ENCODE results near the gene RFTN1. TPM values are rescaled to one million over a fixed set of nuclear protein-coding genes. Genes with fewer than 3 reads are reported as not detected.

Gene RFTN1
- total RNA-seq, 4 donors from 2014 or later, result 42.4 to 94.4 (median 62.5) TPM

DNA sequence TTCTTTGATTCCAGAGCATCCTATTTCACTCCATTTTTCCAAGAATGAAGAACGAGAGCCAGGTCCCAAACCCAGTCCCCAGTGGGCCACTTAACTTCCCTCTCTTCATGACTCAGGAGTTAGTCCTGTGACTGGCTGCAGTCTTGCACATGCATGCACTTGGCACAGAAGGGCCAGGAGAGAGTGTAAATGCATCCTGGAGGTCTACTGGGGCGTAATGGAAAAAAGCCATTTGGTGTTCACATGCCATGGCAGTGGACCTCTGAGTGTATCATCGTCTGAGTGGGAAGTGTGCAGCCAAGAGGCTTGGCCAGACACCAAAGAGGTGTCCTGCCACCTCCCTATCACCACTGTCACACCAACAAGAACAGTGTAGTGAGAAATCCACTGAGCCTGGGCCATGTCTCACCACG, 15.1 kb upstream of the RFTN1 start:
- no peak for ATAC-seq (ENCODE audit: low FRiP score)
- TF ChIP-seq, protein P1, sequence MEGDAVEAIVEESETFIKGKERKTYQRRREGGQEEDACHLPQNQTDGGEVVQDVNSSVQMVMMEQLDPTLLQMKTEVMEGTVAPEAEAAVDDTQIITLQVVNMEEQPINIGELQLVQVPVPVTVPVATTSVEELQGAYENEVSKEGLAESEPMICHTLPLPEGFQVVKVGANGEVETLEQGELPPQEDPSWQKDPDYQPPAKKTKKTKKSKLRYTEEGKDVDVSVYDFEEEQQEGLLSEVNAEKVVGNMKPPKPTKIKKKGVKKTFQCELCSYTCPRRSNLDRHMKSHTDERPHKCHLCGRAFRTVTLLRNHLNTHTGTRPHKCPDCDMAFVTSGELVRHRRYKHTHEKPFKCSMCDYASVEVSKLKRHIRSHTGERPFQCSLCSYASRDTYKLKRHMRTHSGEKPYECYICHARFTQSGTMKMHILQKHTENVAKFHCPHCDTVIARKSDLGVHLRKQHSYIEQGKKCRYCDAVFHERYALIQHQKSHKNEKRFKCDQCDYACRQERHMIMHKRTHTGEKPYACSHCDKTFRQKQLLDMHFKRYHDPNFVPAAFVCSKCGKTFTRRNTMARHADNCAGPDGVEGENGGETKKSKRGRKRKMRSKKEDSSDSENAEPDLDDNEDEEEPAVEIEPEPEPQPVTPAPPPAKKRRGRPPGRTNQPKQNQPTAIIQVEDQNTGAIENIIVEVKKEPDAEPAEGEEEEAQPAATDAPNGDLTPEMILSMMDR (IDR thresholded peaks at IDR 0.05), result no peak
- no peak for DNase-seq (ENCODE audit: low spot score)

DNA sequence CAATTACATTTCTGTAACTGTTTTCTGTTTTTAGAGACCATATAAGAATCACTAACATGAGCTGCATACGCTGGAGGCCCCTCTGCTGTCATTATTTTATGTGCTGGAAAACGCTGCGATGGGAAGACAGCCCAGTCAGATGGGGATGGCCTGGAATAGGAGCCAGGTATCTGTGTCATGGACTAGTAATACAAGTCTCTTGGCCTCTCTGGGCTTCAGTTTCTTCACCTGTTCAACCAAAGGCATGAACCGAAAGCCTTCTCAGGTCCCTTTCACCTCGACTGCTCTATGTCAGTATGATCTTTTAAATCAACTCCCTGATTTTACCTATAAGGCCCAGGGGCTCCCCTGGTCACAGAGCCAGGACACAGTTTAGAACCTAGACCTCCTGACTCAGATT, 14.6 kb upstream of the RFTN1 start:
- ATAC-seq (ENCODE audit: low FRiP score) (no peak), DNase-seq (ENCODE audit: low spot score) (no peak)
- TF ChIP-seq, protein P1 (IDR thresholded peaks at IDR 0.05), result no peak

DNA sequence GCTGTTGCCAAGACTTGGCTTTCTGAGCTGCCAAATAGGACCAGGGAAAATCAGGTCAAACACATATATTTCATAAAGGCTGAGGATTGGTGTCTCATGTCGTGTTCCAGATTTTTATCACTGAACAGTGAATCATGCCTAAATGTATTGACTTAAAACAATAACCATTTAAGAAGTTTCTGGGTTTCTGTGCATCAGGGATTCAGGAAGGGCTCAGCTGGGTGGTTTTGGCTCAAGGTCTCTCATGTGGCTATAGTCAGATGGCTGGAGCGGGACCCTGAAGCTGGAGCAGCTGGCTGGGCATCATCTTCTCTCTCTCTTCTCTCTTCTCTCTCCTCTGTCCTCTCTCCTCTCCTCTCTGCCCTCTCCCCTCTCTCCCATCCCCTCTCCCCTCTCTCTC, 10.7 kb upstream of the RFTN1 start:
- DNase-seq (ENCODE audit: low spot score) (no peak), ATAC-seq (ENCODE audit: low FRiP score) (no peak)
- TF ChIP-seq, protein P1 (IDR thresholded peaks at IDR 0.05), result no peak

DNA sequence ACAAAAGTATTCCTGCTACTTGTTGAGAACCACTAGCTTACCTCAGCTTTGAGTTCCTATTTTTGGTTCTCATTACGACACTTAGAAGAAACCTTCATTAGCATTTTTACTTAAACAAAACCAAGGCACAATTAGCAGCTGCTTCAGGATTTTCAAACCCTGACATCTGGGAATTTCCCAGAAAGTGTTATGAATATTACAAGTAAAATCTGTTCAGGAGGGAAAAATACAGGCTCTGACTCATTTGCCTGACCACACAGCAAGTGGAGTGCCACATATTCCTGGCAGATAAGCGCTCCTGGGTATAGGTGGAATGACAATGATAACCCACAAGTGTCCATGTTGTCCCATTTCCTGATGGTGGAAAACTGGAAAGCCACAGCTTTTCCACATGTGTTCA, 10.3 kb upstream of the RFTN1 start:
- DNase-seq (ENCODE audit: low spot score) (no peak), ATAC-seq (ENCODE audit: low FRiP score) (no peak)
- TF ChIP-seq, protein P1 (IDR thresholded peaks at IDR 0.05), result no peak

DNA sequence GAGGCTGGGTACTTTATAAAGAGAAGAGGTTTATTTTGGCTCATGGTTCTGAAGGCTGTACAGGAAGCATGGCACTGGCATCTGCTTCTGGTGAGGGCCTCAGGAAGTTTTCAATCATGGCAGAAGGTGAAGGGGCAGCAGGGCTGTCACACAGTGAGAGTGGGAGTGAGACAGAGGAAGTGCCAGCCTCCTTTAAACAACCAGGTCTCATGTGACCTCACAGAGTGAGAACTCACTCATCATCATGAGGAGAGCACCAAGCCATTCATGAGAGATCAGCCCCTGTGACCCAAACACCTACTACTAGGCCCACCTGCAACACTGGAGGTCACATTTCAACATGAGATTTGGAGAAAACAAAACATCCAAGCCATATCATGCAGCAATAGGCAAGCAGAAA, 9.3 kb upstream of the RFTN1 start:
- TF ChIP-seq, protein P1 (IDR thresholded peaks at IDR 0.05), result no peak
- DNase-seq (ENCODE audit: low spot score) (no peak), ATAC-seq (ENCODE audit: low FRiP score) (no peak)

DNA sequence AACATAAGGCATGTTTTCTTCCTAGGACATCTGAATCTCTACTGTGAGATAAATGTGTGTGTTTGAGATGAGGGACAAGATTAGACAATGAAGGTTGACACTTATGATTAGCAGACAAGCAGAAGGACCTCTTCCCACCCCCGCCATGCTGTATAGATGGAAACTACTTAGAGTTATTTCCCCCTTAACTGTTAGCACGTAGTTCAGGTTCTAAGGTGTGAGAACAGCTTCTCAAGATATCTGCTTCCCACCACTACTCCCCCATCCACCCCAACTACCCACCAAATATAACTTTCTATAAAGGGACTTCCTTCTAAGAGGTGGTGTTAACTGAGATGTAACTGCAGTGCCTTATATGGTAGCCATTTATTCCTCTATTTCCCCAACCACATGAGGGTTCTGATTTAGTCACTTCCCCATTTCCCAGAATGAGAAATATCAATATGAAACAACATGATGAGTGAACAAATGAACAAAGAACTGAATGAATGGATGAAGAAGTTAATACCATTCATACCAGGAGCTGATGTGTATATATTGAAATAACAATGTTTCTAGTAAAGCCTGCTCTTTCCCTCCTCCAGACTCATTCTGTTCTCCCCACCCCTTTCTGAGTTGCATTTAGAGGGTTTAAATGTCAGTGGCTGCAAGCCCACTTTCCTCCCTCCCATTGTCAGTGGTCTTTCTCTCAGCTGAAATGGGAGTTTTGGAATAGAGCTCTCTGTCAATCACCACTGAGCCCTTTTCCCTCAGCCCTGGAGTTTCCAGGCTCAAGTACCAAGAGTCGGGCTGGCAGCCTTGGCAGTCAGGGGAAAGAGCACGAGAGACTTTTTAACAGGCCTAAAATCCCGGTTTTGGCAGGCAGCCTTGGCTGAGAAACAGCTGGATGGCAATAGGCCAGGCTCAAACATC, 7.7 kb upstream of the RFTN1 start:
- no peak for DNase-seq (ENCODE audit: low spot score)
- ATAC-seq (ENCODE audit: low FRiP score), result no peak
- TF ChIP-seq, protein P1 (IDR thresholded peaks at IDR 0.05), result no peak
